ENCODE measurements around the gene ORM2. TPM values are rescaled to one million over a fixed set of nuclear protein-coding genes. Genes with fewer than 3 reads are reported as not detected.
"Not testable (repeated sequence)": the region's sequence is repeated elsewhere in the genome, so short reads cannot be mapped to it uniquely, and the experiment has no call there.

The ORM2 gene
- total and polyA plus RNA-seq, 9 of the 15 experiments (the other 6 are each of a cell fraction or from before 2014, with no cell fraction given) = 0.98 TPM; not detected in 8

DNA sequence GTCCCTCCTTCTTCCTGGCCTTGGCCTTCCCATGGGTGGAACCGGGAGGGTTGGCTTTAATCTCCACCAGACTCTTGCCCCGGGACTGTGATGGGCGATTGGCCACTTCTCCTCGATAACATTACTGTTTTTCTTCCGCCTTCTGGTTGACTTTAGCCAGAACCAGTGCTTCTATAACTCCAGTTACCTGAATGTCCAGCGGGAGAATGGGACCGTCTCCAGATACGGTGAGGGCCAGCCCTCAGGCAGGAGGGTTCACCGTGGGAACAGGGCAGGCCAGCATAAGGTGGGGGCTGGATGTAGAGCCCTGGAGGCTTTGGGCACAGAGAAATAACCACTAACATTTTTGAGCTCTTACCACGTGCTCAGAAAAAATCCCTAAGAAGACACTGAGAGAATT, 967 bp downstream of the ORM2 start:
- BruUV-seq (replicated peaks) = no TSS peak
- POLR2A ChIA-PET = no interaction called here
- H3K4me1 ChIP-seq (replicated peaks in 1 of 2; ENCODE audit: control insufficient read depth in 2 of 2, insufficient read depth in 2 of 2, low read length in 2 of 2) = no peaks in the 10 kb centered on the region
- TF ChIP-seq SIRT6 (IDR thresholded peaks at IDR 0.05; ENCODE audit: low read depth, low read length) = no peak
- TF ChIP-seq ZKSCAN1 (IDR thresholded peaks at IDR 0.05; ENCODE audit: low read depth, low read length) = no peak
- no peak for TF ChIP-seq NFIX (CRISPR knock-in tag; IDR thresholded peaks at IDR 0.05; ENCODE audit: low read depth)
- DNase-seq (ENCODE audit: extremely low read depth in 1 of 4, low spot score in 3 of 4) (no peak), ATAC-seq (no peak), FAIRE-seq (no peak)
- intact Hi-C loops (cut with micrococcal nuclease) = no loop called here
- H3K4me3 ChIP-seq = no peak overlapping the region
- WGBS (ENCODE audit: insufficient coverage, low coverage, missing lambda C conversion rate) = 1% methylated on average over 10 of the region's 10 CpGs
- H3K36me3 ChIP-seq (ENCODE audit: control insufficient read depth, insufficient read depth, low read length) = no peaks in the 10 kb centered on the region
- CTCF ChIA-PET (ENCODE audit: low intra/inter-chr PET ratio) = no interaction called here
- H3K4me2 ChIP-seq (ENCODE audit: insufficient read depth, low read length) = no peak overlapping the region
- peaks cover 20 to 42% of the 10 kb centered on the region in 2 experiments; a peak in 4 of 5 replicates for H3K27me3 ChIP-seq (ENCODE audit: control insufficient read depth in 2 of 2, insufficient read depth in 2 of 2, low read length in 2 of 2)
- H3K27ac ChIP-seq (ENCODE audit: extremely low read depth, low read depth, low read length) = no peak overlapping the region
- in situ Hi-C loops (cut with MboI) = no loop called here
- no peaks in the 10 kb centered on the region for H3K79me2 ChIP-seq (ENCODE audit: control insufficient read depth, insufficient read depth, low read length)
- no peaks in the 10 kb centered on the region for H3K9me3 ChIP-seq (replicated peaks; ENCODE audit: control insufficient read depth, insufficient read depth, low read depth, low read length)
- H4K20me1 ChIP-seq (replicated peaks; ENCODE audit: control insufficient read depth, insufficient read depth, low read length) = peaks cover 6% of the 10 kb centered on the region; the same call in 1 of the 2 replicates
- no peak overlapping the region for H2AFZ ChIP-seq (ENCODE audit: low read depth, low read length)
- H3K9ac ChIP-seq (ENCODE audit: insufficient read depth in 1 of 2, low read depth in 2 of 2, low read length in 2 of 2) = no peak overlapping the region
- no peaks in the 10 kb centered on the region for H3K9me1 ChIP-seq (ENCODE audit: control insufficient read depth, insufficient read depth, low read length)

DNA sequence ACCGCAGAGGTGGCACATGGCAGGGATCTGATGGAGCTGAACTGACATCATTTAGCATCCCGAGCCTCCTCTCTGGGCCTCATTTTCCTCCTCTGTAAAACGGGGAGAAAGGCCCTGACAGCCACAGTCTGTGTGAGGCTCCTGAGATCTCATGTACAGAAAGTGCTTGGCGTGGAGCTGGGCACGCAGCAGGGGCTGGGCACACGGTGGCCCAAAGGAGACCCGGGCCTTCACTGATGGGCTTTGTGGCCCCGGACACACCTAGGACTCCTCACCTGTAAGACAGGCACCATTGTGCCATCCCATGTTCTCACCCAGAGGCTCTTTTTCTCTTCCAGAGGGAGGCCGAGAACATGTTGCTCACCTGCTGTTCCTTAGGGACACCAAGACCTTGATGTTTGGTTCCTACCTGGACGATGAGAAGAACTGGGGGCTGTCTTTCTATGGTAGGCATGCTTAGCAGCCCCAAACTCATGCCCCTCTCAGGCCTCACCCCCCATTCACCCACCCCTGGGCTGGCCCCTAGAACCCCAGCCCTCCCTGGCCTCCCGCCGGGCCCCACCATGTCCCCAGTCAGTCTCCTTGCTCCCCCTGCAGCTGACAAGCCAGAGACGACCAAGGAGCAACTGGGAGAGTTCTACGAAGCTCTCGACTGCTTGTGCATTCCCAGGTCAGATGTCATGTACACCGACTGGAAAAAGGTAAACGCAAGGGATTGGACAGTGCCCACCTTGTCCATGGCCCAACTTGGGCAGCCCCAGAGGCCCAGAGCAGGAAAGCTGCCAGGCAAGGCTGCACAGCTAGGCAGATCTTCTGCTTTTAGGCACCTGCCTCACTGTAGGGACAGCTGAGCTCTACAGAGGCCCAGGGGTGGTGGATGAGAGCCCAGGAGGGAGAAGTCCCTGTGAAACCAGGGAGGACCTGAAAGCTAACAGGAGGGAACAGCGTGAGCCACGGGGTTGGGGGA, 1.8 kb downstream of the ORM2 start:
- intact Hi-C loops (cut with micrococcal nuclease); CTCF ChIA-PET (ENCODE audit: low intra/inter-chr PET ratio); H3K9me1 ChIP-seq (ENCODE audit: control insufficient read depth, insufficient read depth, low read length); H3K4me3 ChIP-seq; H3K36me3 ChIP-seq (ENCODE audit: control insufficient read depth, insufficient read depth, low read length); BruUV-seq (replicated peaks); FAIRE-seq; in situ Hi-C loops (cut with MboI); H3K9ac ChIP-seq (ENCODE audit: insufficient read depth in 1 of 2, low read depth in 2 of 2, low read length in 2 of 2); H3K9me3 ChIP-seq (replicated peaks; ENCODE audit: control insufficient read depth, insufficient read depth, low read depth, low read length); H4K20me1 ChIP-seq (replicated peaks; ENCODE audit: control insufficient read depth, insufficient read depth, low read length); H3K79me2 ChIP-seq (ENCODE audit: control insufficient read depth, insufficient read depth, low read length); ATAC-seq; H3K4me1 ChIP-seq (replicated peaks in 1 of 2; ENCODE audit: control insufficient read depth in 2 of 2, insufficient read depth in 2 of 2, low read length in 2 of 2); H2AFZ ChIP-seq (ENCODE audit: low read depth, low read length); H3K4me2 ChIP-seq (ENCODE audit: insufficient read depth, low read length); H3K27ac ChIP-seq (ENCODE audit: extremely low read depth, low read depth, low read length); DNase-seq (ENCODE audit: extremely low read depth in 1 of 4, low spot score in 3 of 4): not testable (repeated sequence)
- peak; percentile 47; the same call in 1 of the 2 replicates for TF ChIP-seq POLR2G (IDR thresholded peaks at IDR 0.05; ENCODE audit: low read depth, low read length)
- H3K27me3 ChIP-seq (ENCODE audit: control insufficient read depth in 2 of 2, insufficient read depth in 2 of 2, low read length in 2 of 2) = peaks cover 18 to 38% of the 10 kb centered on the region in 2 experiments; a peak in 4 of 5 replicates
- WGBS (ENCODE audit: insufficient coverage, low coverage, missing lambda C conversion rate) = 5% methylated on average over 14 of the region's 19 CpGs
- POLR2A ChIA-PET = interaction anchor here (0.6 kb wide), 2 partner anchors 130 to 325 kb away, joined by 3 to 4 read pairs; no protein-coding TSS in a partner anchor

DNA sequence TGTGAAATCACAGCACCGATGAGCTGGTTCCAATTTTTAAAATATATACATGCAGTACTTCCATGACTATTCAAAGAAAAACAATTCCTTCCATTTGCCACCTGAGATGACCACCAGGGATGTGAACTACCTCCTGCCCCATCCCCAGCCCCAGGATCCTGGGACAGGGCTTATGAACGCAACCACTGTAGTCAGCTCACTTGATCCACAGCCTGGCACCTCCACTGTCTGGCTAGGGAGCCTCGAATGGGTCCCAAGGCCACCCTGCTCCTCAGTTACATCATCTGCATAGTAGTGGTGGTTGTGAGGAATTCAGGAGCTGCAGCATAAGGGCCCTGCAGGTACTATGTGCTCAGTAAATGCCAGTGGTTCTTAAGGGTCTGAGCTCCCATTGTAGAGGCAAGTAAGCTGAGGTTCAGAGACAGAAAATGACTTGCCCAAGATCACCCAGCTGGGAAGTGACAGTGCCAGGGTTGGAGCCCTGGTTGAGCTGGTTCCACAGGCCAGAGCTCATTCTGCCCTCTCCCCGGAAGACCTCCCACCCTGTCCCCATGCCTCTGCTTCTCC, 2.9 kb downstream of the ORM2 start:
- H3K4me2 ChIP-seq (ENCODE audit: insufficient read depth, low read length); H3K79me2 ChIP-seq (ENCODE audit: control insufficient read depth, insufficient read depth, low read length); H3K4me1 ChIP-seq (replicated peaks in 1 of 2; ENCODE audit: control insufficient read depth in 2 of 2, insufficient read depth in 2 of 2, low read length in 2 of 2); H4K20me1 ChIP-seq (replicated peaks; ENCODE audit: control insufficient read depth, insufficient read depth, low read length); H3K36me3 ChIP-seq (ENCODE audit: control insufficient read depth, insufficient read depth, low read length); intact Hi-C loops (cut with micrococcal nuclease); H2AFZ ChIP-seq (ENCODE audit: low read depth, low read length); H3K9ac ChIP-seq (ENCODE audit: insufficient read depth in 1 of 2, low read depth in 2 of 2, low read length in 2 of 2); DNase-seq (ENCODE audit: extremely low read depth in 1 of 4, low spot score in 3 of 4); FAIRE-seq; in situ Hi-C loops (cut with MboI); CTCF ChIA-PET (ENCODE audit: low intra/inter-chr PET ratio); ATAC-seq; H3K27ac ChIP-seq (ENCODE audit: extremely low read depth, low read depth, low read length); H3K9me1 ChIP-seq (ENCODE audit: control insufficient read depth, insufficient read depth, low read length); H3K4me3 ChIP-seq; BruUV-seq (replicated peaks); H3K9me3 ChIP-seq (replicated peaks; ENCODE audit: control insufficient read depth, insufficient read depth, low read depth, low read length): not testable (repeated sequence)
- WGBS (ENCODE audit: insufficient coverage, low coverage, missing lambda C conversion rate) = 0% methylated on average over 3 of the region's 4 CpGs
- POLR2A ChIA-PET = interaction anchor here (0.6 kb wide), 1 partner anchor 324 kb away, joined by 3 read pairs; no protein-coding TSS in a partner anchor
- peaks cover 17 to 35% of the 10 kb centered on the region in 2 experiments; a peak in 4 of 5 replicates for H3K27me3 ChIP-seq (ENCODE audit: control insufficient read depth in 2 of 2, insufficient read depth in 2 of 2, low read length in 2 of 2)

Data from K562 (cell line).